PC-9 (cell line): ENCODE measurements around the gene UBLCP1. TPM values are rescaled to one million over a fixed set of nuclear protein-coding genes. Genes with fewer than 3 reads are reported as not detected.
"Not testable (repeated sequence)": the region's sequence is repeated elsewhere in the genome, so short reads cannot be mapped to it uniquely, and the experiment has no call there.

Experiments
- BruUV-seq: library from RNA; stranded (reverse); fragments of 400-500 nt; replicated peaks from 2 replicates; lab custom pipeline; 2021; lab: Mats Ljungman, UMichigan
- CTCF ChIA-PET: fragments of 300-600 bp; sonication (Branson Sonifier 250); formaldehyde crosslinking; loops from one replicate; lab custom pipeline; 2022; ENCODE audit warnings: antibody characterized with exemption; lab: Charles Lee
- POLR2A ChIA-PET: fragments of 300-600 bp; sonication (Branson Sonifier 250); formaldehyde crosslinking; loops from one replicate; lab custom pipeline; 2022; ENCODE audit warnings: antibody characterized with exemption; ENCODE audit not compliant: unreplicated experiment; lab: Charles Lee
- DNase-seq, 2 experiments: peaks; one replicate each; pipeline versions ENCODE4 v3.0.0 to v3.0.0-alpha.2; 2015 to 2022; ENCODE audit warnings: mixed read lengths in 1 of 2
- H2AFZ ChIP-seq: fragments of 200-600 bp; sonication (generic); 2 replicates; pipeline ENCODE4 v1.8.1; 2017; ENCODE audit warnings: antibody characterized with exemption
- H3F3A ChIP-seq: fragments of 200-600 bp; sonication (generic); 2 replicates; pipeline ENCODE4 v1.8.1; 2017; ENCODE audit warnings: antibody characterized with exemption, mild to moderate bottlenecking, low read depth; ENCODE audit not compliant: insufficient read depth
- H3K27ac ChIP-seq: fragments of 200-600 bp; sonication (generic); 2 replicates; pipeline ENCODE4 v1.6.1; 2016; ENCODE audit warnings: mixed run types
- H3K27me3 ChIP-seq: fragments of 200-600 bp; sonication (generic); 2 replicates; pipeline ENCODE4 v1.6.1; 2016; ENCODE audit warnings: low read depth, mixed run types; ENCODE audit not compliant: insufficient read depth
- H3K36me3 ChIP-seq: fragments of 200-600 bp; sonication (generic); 2 replicates; pipeline ENCODE4 v1.6.1; 2016; ENCODE audit warnings: low read depth, mixed run types
- H3K4me1 ChIP-seq: fragments of 200-600 bp; sonication (generic); replicated peaks from 2 replicates; pipeline ENCODE4 v1.6.1; 2016; ENCODE audit warnings: mixed run types; ENCODE audit not compliant: insufficient read depth
- H3K4me2 ChIP-seq: fragments of 200-600 bp; sonication (generic); 2 replicates; pipeline ENCODE4 v1.6.1; 2017; ENCODE audit warnings: mixed run types
- H3K4me3 ChIP-seq: fragments of 200-600 bp; sonication (generic); 2 replicates; pipeline ENCODE4 v1.6.1; 2016; ENCODE audit warnings: mixed run types
- H3K79me2 ChIP-seq: fragments of 200-600 bp; sonication (generic); 2 replicates; pipeline ENCODE4 v1.6.1; 2017; ENCODE audit warnings: low read depth, mixed run types
- H3K9me2 ChIP-seq: fragments of 200-600 bp; sonication (generic); 2 replicates; pipeline ENCODE4 v1.8.1; 2017; ENCODE audit warnings: mild to moderate bottlenecking; ENCODE audit not compliant: insufficient read depth
- H3K9me3 ChIP-seq: fragments of 200-600 bp; sonication (generic); 2 replicates; pipeline ENCODE4 v1.8.1; 2016; ENCODE audit warnings: low read depth; ENCODE audit not compliant: insufficient read depth
- H4K20me1 ChIP-seq: fragments of 200-600 bp; sonication (generic); 2 replicates; pipeline ENCODE4 v1.8.1; 2017; ENCODE audit not compliant: insufficient read depth
- CTCF ChIP-seq: fragments of 200-600 bp; sonication (generic); conservative IDR thresholded peaks from 2 replicates; pipeline ENCODE4 v1.6.1; 2017; ENCODE audit warnings: mixed run types, antibody characterized with exemption, mild to moderate bottlenecking, moderate library complexity
- EZH2 ChIP-seq: fragments of 200-600 bp; sonication (generic); IDR thresholded peaks from 2 replicates; pipeline ENCODE4 v1.8.0; 2017; ENCODE audit warnings: antibody characterized with exemption, low read depth
- intact Hi-C: fragments of 100-400 bp; cut with micrococcal nuclease; formaldehyde crosslinking; loops from one replicate; pipeline ENCODE4 v1.10.0; 2022; ENCODE audit not compliant: unreplicated experiment
- total RNA-seq: library from RNA; stranded (reverse); gene quantifications from 2 replicates; pipeline ENCODE4 v1.2.3, GENCODE V29; 2021

Gene UBLCP1
- total RNA-seq, 1 experiment from 2014 or later = 27.8 TPM

GRCh38 chr5:159224471-159224870 lies 38.6 kb upstream of the UBLCP1 start:
- TF ChIP-seq CTCF = no peak
- TF ChIP-seq EZH2 = no peak
- BruUV-seq = no TSS peak
- Histone ChIP-seq H3K79me2 (no peaks in the 10 kb centered on the region), H3K27ac (no peak overlapping the region), H3F3A (no peaks in the 10 kb centered on the region), H3K36me3 (no peaks in the 10 kb centered on the region), H4K20me1 (no peaks in the 10 kb centered on the region), H3K9me3 (no peaks in the 10 kb centered on the region), H3K9me2 (no peaks in the 10 kb centered on the region), H3K27me3 (no peaks in the 10 kb centered on the region), H3K4me2 (no peak overlapping the region), H2AFZ (no peak overlapping the region), H3K4me3 (no peak overlapping the region), H3K4me1 (0 out of 2 replicates have a peak, but pooled peaks cover 7% of the 10 kb centered on the region)
- no peak for DNase-seq
- intact Hi-C loops = no loop called here
- POLR2A ChIA-PET = no interaction called here
- CTCF ChIA-PET = no interaction called here

- H3K9me2 ChIP-seq = no peaks in the 10 kb centered on the region
- H3K27me3 ChIP-seq = no peaks in the 10 kb centered on the region
- no peaks in the 10 kb centered on the region for H3K9me3 ChIP-seq
- peaks cover 20% of the 10 kb centered on the region for H3K4me1 ChIP-seq
- no peak overlapping the region for H2AFZ ChIP-seq
- H3F3A ChIP-seq = no peaks in the 10 kb centered on the region
- no peak for DNase-seq
- no peak for TF ChIP-seq EZH2
- TF ChIP-seq CTCF = no peak
- ChIA-PET CTCF (no interaction called here), POLR2A (no interaction called here)
- no peak overlapping the region for H3K27ac ChIP-seq
- no peak overlapping the region for H3K4me2 ChIP-seq
- H4K20me1 ChIP-seq = no peaks in the 10 kb centered on the region
- H3K79me2 ChIP-seq = no peaks in the 10 kb centered on the region
- no peak overlapping the region for H3K4me3 ChIP-seq
- no peaks in the 10 kb centered on the region for H3K36me3 ChIP-seq
- intact Hi-C loops = no loop called here
- BruUV-seq = no TSS peak
These were observed 36.6 kb upstream of the UBLCP1 start for GRCh38 chr5:159226451-159226850.

GRCh38 chr5:159227452-159227851 lies 35.6 kb upstream of the UBLCP1 start:
- Histone ChIP-seq H3K4me1 (peaks cover 20% of the 10 kb centered on the region), H3F3A (no peaks in the 10 kb centered on the region), H3K4me2 (no peak overlapping the region), H3K9me2 (no peaks in the 10 kb centered on the region), H3K36me3 (no peaks in the 10 kb centered on the region), H3K79me2 (no peaks in the 10 kb centered on the region), H4K20me1 (no peaks in the 10 kb centered on the region), H2AFZ (no peak overlapping the region), H3K27me3 (no peaks in the 10 kb centered on the region), H3K9me3 (no peaks in the 10 kb centered on the region), H3K27ac (no peak overlapping the region), H3K4me3 (no peak overlapping the region)
- DNase-seq = peak in 1 of 2 experiments; percentile 43
- ChIA-PET CTCF (interaction anchor here (0.6 kb wide), 1 partner anchor 783 kb away, joined by 3 read pairs; no protein-coding TSS in a partner anchor), POLR2A (no interaction called here)
- TF ChIP-seq EZH2 = no peak
- TF ChIP-seq CTCF = no peak
- no TSS peak for BruUV-seq
- intact Hi-C loops = no loop called here

- H3K4me2 ChIP-seq, intact Hi-C loops, H4K20me1 ChIP-seq, H3K79me2 ChIP-seq, POLR2A ChIA-PET, H3K27ac ChIP-seq, H2AFZ ChIP-seq, BruUV-seq, H3K9me3 ChIP-seq, H3K36me3 ChIP-seq, CTCF ChIA-PET, H3K4me3 ChIP-seq, H3F3A ChIP-seq, H3K27me3 ChIP-seq, H3K9me2 ChIP-seq: not testable (repeated sequence)
- H3K4me1 ChIP-seq = peaks cover 20% of the 10 kb centered on the region
- DNase-seq = peak in 1 of 2 experiments; percentile 33
These were observed 35.0 kb upstream of the UBLCP1 start for GRCh38 chr5:159228097-159228496.
